Activated CD8-positive, alpha-beta memory T cell treated with anti-CD3 and anti-CD28 coated beads for 24 hours (primary cell): ENCODE measurements around the gene DAND5.
A peak's percentile ranks its signal among the peaks of the same experiment; 100 is the strongest.

ENCODE experiments used
- DNase-seq: peaks from one replicate; pipeline ENCODE4 v3.0.0-alpha.2; 2020

The DAND5 gene

GRCh38 chr19:12969292-12969988, at the start of gene DAND5:
TSS of gene DAND5 (plus strand) at chr19:12969576. CDS start at chr19:12969661, 85 bp downstream.
- DNase-seq: no peak

GRCh38 chr19:12921047-12921446, 48.3 kb upstream of the DAND5 start:
- DNase-seq: no peak

GRCh38 chr19:12922959-12923358, 46.4 kb upstream of the DAND5 start:
- no peak for DNase-seq

GRCh38 chr19:12924621-12925310, 44.6 kb upstream of the DAND5 start:
- no peak for DNase-seq

GRCh38 chr19:12930002-12930645, 39.3 kb upstream of the DAND5 start:
- no peak for DNase-seq

GRCh38 chr19:12932392-12933286, 36.7 kb upstream of the DAND5 start:
- DNase-seq: no peak

- peak; percentile 92 for DNase-seq
Observed at GRCh38 chr19:12933287-12934072, 35.9 kb upstream of the DAND5 start, which contains the start of gene FARSA. TSS of gene FARSA (minus strand) at chr19:12933711. CDS start at chr19:12933696, 15 bp downstream.

- no peak for DNase-seq
Observed at GRCh38 chr19:12935071-12935470, 34.3 kb upstream of the DAND5 start.

- DNase-seq: no peak
Observed at GRCh38 chr19:12936582-12936981, 32.8 kb upstream of the DAND5 start.

- DNase-seq: peak; percentile 73
Observed at GRCh38 chr19:12937093-12937926, 32.1 kb upstream of the DAND5 start.

- peak; percentile 100 for DNase-seq
Observed at GRCh38 chr19:12937927-12938778, 31.2 kb upstream of the DAND5 start, which contains the start of gene CALR. TSS of gene CALR (plus strand) at chr19:12938609. CDS start at chr19:12938680, 71 bp downstream.

GRCh38 chr19:12938779-12939601, 30.4 kb upstream of the DAND5 start:
- peak; percentile 82 for DNase-seq

GRCh38 chr19:12939975-12940423, 29.4 kb upstream of the DAND5 start:
- no peak for DNase-seq

- no peak for DNase-seq
Observed at GRCh38 chr19:12940897-12941296, 28.5 kb upstream of the DAND5 start.

- no peak for DNase-seq
Observed at GRCh38 chr19:12943437-12944044, 25.8 kb upstream of the DAND5 start.

- DNase-seq: no peak
Observed at GRCh38 chr19:12944104-12944674, 25.2 kb upstream of the DAND5 start.

GRCh38 chr19:12945479-12946091, 23.8 kb upstream of the DAND5 start, which contains the start of gene RAD23A:
TSS of gene RAD23A (plus strand) at chr19:12945862. CDS start at chr19:12945949, 87 bp downstream.
- peak; percentile 99 for DNase-seq
